WERI-Rb-1 (cell line): ENCODE measurements around the gene OR2L2.

Experiments
- DNase-seq: peaks from one replicate; pipeline ENCODE4 v3.0.0-alpha.2; 2020
- H3K27ac ChIP-seq: fragments of 250-450 bp; sonication (Bioruptor Pico); 2 replicates; pipeline ENCODE4 v1.5.1; 2020; ENCODE audit warnings: mild to moderate bottlenecking, moderate library complexity
- H3K27me3 ChIP-seq: fragments of 250-450 bp; sonication (Bioruptor Pico); 2 replicates; pipeline ENCODE4 v1.5.1; 2021; ENCODE audit warnings: mild to moderate bottlenecking, low read depth, moderate library complexity; ENCODE audit not compliant: insufficient read depth, severe bottlenecking
- H3K36me3 ChIP-seq: fragments of 250-450 bp; sonication (Bioruptor Pico); 2 replicates; pipeline ENCODE4 v1.5.1; 2020; ENCODE audit warnings: mild to moderate bottlenecking, moderate library complexity
- H3K4me3 ChIP-seq: 2 replicates; pipeline ENCODE4 v1.5.1; 2011; ENCODE audit warnings: low read depth, mild to moderate bottlenecking, control low read depth, low read length
- H3K9me3 ChIP-seq: fragments of 250-450 bp; sonication (Bioruptor Pico); 2 replicates; pipeline ENCODE4 v1.5.1; 2021; ENCODE audit warnings: mild to moderate bottlenecking, moderate library complexity; ENCODE audit not compliant: severe bottlenecking
- TF ChIP-seq, protein P1 (sequence below): IDR thresholded peaks from 2 replicates; pipeline ENCODE4 v1.5.1; 2011; ENCODE audit warnings: low read depth, mild to moderate bottlenecking, control low read depth, inconsistent platforms, low read length

The OR2L2 gene

GRCh38 chr1:248013229-248013710 lies 16.6 kb upstream of the OR2L2 start, which contains the start of gene OR2L5:
TSS of gene OR2L5 (plus strand) at chr1:248013660. CDS start at chr1:248021948, 8,288 bp downstream.
- no peak within 1 kb of the TSS for H3K4me3 ChIP-seq
- H3K27ac ChIP-seq: no peak within 1 kb of the TSS
- TF ChIP-seq, protein P1, sequence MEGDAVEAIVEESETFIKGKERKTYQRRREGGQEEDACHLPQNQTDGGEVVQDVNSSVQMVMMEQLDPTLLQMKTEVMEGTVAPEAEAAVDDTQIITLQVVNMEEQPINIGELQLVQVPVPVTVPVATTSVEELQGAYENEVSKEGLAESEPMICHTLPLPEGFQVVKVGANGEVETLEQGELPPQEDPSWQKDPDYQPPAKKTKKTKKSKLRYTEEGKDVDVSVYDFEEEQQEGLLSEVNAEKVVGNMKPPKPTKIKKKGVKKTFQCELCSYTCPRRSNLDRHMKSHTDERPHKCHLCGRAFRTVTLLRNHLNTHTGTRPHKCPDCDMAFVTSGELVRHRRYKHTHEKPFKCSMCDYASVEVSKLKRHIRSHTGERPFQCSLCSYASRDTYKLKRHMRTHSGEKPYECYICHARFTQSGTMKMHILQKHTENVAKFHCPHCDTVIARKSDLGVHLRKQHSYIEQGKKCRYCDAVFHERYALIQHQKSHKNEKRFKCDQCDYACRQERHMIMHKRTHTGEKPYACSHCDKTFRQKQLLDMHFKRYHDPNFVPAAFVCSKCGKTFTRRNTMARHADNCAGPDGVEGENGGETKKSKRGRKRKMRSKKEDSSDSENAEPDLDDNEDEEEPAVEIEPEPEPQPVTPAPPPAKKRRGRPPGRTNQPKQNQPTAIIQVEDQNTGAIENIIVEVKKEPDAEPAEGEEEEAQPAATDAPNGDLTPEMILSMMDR: no peak
- no peak for DNase-seq
- H3K27me3 ChIP-seq: peaks cover 40% of the 10 kb centered on the region
- peaks cover 16% of the 10 kb centered on the region for H3K9me3 ChIP-seq
- H3K36me3 ChIP-seq: no peaks in the 10 kb centered on the region

DNA sequence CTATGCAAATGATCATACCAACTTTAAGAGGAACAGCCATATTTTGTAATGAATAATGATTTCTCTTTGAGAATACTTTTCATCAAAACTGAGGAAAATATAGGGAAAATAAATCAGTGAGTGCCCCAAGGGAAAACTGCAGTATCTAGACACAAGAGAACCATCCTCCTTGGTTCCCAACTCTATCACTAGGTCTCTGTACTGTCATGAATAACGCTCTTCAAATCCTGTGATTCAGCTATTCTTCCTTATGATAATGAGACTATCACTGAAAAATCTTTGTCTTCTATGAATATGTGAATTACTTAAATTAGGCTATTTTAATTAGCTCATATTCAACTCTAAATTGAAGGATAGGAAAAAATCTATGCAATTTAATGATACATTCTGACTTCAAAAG lies 14.1 kb upstream of the OR2L2 start:
- Histone ChIP-seq H3K27me3 (peaks cover 62% of the 10 kb centered on the region), H3K27ac (no peak overlapping the region), H3K9me3 (no peaks in the 10 kb centered on the region), H3K36me3 (no peaks in the 10 kb centered on the region), H3K4me3 (no peak overlapping the region)
- TF ChIP-seq, protein P1: no peak
- DNase-seq: no peak

- Histone ChIP-seq H3K4me3 (no peak overlapping the region), H3K9me3 (no peaks in the 10 kb centered on the region), H3K27me3 (peaks cover 71% of the 10 kb centered on the region), H3K27ac (no peak overlapping the region), H3K36me3 (no peaks in the 10 kb centered on the region)
- DNase-seq: no peak
- TF ChIP-seq, protein P1: no peak
Measured at GRCh38 chr1:248045209-248045608, 15.3 kb downstream of the OR2L2 start.

GRCh38 chr1:248046536-248046935 lies 16.7 kb downstream of the OR2L2 start, which contains the start of gene OR2L3:
TSS of gene OR2L3 (plus strand) at chr1:248046836. CDS start at chr1:248060682, 13,846 bp downstream.
- H3K36me3 ChIP-seq: no peaks in the 10 kb centered on the region
- TF ChIP-seq, protein P1: no peak
- H3K4me3 ChIP-seq: no peak within 1 kb of the TSS
- no peak for DNase-seq
- H3K9me3 ChIP-seq: no peaks in the 10 kb centered on the region
- peaks cover 64% of the 10 kb centered on the region for H3K27me3 ChIP-seq
- no peak within 1 kb of the TSS for H3K27ac ChIP-seq

- TF ChIP-seq, protein P1: no peak
- Histone ChIP-seq H3K27ac (no peak overlapping the region), H3K4me3 (no peak overlapping the region), H3K9me3 (no peaks in the 10 kb centered on the region), H3K27me3 (peaks cover 64% of the 10 kb centered on the region), H3K36me3 (no peaks in the 10 kb centered on the region)
- DNase-seq: no peak
Measured at GRCh38 chr1:248047008-248047407, 17.1 kb downstream of the OR2L2 start.

DNA sequence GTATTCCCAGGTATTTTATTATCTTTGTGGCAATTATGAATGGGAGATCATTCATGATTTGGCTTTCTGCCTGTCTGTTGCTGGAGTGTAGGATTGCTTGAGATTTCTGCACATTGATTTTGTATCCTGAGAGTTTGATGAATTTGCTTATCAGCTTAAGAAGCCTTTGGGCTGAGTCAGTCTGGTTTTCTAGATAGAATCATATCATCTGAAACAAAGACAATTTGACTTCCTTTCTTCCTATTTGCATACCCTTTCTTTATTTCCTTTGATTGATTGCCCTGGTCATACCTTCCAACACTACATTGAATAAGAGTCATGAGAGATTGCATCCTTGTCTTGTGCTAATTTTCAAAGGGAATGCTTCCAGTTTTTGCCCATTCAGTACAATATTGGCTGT lies 24.8 kb downstream of the OR2L2 start:
- DNase-seq: no peak
- Histone ChIP-seq H3K36me3 (no peaks in the 10 kb centered on the region), H3K27ac (no peak overlapping the region), H3K27me3 (peaks cover 43% of the 10 kb centered on the region), H3K9me3 (no peaks in the 10 kb centered on the region), H3K4me3 (no peak overlapping the region)
- TF ChIP-seq, protein P1: no peak
